ENCODE data around the gene SACS.
"Not testable (repeated sequence)": the region's sequence is repeated elsewhere in the genome, so short reads cannot be mapped to it uniquely, and the experiment has no call there.

Gene SACS

DNA sequence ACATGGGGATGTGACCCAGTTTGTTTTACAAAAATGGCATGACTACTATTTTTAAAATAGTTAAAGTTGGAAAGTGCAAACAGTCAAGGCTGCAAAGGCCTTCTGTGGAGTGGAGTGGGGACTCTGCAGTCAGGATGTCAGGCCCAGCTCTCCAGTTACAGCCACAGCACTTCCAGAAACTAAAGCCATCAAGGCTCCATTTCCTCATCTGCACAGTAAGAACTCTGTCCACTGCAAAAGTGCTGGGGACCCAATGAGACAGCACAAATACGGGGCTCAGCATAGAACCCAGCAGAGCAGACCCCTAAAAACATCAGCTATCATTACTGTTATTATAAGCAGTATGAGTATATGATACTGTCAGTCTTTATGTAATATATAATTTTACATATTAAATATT, 73.6 kb downstream of the SACS start:
- no peak for DNase-seq (ENCODE audit: low spot score)

DNA sequence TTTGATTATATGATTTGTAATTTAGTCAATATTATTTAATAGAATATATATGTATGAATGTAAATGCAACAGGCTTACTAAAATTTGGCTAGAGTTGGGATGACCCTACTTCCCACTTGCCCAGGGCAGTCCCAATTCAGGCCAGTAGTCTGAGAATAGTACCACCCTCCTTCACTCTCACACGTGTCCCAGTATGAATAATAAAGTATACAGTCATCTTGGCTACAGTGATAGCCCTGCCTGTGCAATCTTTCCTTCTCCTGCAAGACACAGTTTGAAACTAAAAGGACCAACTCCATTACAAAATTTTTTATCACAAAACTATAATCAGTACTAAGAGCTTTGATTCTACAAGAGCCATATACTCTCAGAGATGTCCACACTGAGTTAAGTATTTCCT, 76.2 kb downstream of the SACS start:
- no peak for DNase-seq (ENCODE audit: low spot score)

DNA sequence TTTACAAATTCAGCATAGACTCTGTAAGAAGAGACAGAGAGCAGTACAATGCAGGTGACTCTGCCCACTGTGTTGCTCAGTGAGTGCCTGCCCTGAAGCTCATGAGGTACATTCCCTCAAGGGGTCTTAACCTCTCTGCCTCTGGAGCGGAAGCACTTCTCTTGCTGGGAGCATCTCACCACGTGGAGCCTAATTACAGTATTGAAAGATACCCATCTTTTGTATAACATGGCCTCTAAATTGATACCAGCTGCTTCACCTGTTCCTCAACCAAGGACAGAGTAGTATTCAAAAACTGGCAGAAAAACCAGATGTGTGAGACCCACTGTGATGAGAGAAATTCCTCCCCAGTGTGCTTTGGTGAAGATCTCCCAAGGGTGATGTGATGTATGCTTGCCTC, 77.1 kb downstream of the SACS start:
- no peak for DNase-seq (ENCODE audit: low spot score)

DNA sequence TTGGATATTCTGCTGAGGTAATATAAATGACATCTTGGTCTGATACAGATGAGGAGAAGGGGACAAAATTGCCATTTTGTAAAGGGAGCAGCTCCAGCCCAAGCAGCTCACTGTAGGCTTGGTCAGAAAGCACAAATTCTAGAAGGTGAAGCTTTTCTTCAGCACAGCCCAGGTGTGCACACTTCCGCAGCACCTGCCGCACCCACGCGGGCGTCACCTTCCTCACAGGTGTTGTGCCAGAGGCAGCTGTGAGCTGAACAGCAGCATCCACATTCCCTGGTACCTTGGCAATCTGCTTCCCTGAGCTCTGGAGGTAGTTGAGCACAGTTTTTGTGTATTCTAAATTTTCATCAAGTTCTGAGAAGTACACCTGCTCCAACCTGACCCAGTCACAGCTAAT, 79.0 kb downstream of the SACS start:
- no peak for DNase-seq (ENCODE audit: low spot score)

DNA sequence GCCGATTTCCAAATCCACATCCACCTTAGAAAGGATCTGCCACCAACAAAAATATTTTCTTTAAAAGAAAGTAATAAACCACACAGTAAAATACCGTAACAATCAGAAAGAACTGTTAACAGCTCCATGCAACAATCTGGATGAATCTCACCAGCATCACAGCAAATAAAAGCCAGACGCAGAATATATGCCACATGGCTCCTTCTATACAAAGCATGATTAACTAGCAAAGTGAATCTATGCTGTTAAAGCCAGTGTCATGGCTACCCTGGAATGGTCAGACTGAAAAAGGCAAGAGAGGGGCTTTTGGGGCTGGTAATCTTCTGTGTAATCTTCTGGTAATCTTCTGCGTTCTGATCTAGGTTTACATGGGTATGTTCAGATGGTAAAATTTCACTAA, 81.3 kb downstream of the SACS start:
- DNase-seq (ENCODE audit: low spot score), result no peak

DNA sequence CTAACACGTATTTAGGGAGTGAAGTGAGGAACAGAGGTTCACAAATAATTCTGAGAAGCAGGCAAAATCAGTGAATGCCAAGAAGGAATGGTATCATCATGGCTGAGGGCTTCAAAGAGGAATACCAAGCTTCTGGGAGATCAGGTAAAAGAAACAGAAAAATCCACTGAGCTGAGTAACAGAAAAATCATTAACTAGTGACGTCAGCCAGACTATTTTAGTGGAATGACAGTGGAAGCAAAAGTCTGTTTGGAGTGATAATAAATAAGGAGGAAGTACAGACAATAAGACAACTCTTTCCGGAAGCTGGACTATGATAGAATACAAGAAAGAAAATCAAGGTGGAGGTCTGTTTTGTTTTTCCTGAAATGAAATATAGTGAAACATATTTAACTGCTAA, 83.5 kb downstream of the SACS start:
- no peak for DNase-seq (ENCODE audit: low spot score)

DNA sequence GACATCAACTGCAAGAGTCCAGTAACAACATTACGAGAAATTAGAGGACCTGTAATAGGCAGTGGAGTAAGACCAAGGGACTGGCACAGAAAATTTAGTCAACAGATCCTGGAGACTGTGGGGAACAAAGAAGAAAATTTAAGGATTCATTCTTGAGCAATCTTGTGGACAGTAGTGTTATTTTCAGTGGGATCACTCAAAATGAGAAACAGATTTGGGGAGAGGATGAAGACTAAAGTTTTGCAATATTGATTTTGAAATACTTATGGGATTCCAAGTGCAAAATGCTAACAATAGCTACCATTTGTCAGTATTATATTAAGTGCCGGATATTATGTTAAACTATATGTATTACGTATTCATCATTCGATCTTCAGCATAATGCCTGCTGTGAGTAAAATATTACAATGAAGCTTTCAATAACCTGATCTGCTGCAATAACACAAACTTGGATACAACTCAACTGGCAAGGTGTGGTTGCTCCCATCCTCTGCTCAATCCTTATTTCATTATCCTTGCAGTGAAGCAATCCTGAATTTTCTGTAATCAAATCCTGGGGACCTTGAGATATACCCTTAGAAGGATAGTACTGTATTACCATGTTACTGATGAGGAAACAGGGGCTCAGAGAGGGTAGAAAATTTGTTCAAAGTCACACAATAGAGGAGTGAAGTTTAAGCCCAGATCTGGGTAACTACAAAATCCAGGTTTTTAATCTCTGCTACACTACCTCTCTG, 84.2 kb downstream of the SACS start:
- DNase-seq (ENCODE audit: low spot score), result no peak

DNA sequence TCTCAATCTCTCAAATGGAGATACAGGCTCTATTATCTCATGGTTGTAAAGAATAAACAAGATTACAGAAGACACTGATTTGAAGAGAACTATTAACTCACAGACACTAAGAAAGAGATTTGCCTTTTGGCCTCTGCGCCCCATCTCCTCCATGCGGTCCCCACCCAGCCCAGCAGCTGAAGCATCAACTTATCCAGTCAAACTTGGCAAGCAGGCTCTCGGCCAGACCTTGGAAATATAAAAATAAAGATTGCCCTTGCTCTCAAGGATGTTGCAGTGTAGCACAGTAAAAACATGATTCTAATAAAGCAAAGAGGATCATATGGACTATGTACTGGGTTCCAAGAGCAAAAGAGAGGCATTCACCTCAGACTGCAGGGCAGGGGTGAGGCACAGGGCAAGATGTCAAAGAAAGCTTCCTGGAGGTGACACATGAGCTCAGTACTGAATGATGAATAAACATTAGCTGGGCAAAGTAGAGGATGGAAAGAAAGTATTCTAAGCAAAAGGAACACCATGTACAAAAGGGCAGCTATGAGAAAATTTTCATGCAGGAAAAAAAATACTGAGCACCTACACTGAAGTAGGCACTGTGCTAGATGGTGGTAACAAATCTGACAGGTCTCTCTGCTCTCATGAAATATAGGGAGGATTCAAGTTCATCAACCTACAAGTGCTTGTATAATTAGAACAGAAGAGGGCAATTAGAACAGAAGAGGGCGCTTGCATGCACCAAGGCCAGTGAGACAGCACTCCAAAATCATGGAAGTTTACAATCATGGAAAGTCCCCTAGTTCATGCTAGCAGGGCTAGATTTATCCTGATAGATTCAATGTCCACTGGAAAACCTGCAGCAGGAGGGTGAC, 85.0 kb downstream of the SACS start:
- no peak for DNase-seq (ENCODE audit: low spot score)

DNA sequence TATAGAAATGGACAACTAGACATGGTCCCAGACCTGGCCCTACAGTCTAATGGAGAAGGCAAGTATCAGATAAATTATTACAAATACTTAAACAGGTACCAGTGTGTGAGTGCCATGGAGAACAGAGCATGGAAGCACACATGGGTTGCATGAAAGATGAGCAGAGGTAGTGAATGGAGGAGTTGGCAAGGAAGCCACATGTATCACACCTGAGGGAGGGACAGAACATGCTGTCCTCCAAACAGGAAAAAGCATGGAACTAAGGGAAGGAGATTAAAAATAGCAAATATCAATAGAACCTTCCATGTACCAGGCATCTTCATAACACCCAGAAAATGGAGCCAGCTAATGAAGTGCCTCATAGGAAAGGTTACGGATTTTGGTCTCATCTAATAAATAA, 85.9 kb downstream of the SACS start:
- no peak for DNase-seq (ENCODE audit: low spot score)

DNA sequence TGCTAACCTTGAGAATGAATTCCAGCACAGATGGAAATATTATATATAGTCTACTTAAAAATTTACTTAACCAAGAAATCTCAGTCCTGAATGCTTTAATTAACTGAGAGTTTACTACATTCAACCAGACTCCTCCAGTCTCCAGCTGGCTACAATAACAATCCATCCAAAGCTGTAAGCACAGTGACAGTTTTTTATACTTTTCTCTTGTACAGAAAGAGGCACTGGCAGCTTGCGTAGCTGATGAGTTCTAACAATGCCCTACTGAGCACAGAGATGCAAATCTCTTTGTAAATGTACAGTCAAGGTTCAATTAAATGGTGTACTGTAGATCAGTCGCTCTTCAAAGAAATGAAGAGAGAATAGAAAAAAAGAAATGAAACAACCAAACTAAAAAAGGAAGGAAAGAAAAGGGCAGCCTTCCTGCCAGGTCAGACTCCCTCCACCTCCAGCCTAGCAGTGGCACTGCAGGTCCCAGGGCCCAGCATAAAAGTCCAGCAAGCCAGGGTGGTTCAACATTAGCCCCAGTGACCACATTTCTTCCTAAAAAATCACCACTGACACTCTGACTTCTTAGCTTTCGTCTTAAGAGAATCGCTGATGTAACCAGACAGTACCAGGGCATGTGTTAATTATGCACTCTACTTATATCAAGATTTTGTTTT, 88.4 kb downstream of the SACS start:
- DNase-seq (ENCODE audit: low spot score), result no peak

DNA sequence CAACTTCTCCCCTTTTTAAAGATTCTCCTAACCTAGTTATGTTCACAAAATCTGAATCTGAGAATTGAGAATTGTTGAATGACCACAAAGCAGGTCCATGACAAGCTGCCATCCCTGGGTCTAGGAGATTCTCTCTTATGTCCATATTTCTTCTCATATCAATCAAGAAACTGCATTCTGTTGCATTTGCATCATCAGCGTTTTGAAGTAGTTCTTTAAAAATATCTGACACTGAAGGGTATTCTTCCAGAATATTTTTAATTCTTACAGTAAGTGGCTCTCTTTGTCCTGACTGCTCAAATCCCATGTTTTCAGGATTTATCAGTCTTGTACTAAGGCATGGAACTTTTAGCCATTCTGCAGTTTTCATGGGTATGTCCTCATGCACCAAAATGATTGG, 94.3 kb downstream of the SACS start:
- no peak for DNase-seq (ENCODE audit: low spot score)

DNA sequence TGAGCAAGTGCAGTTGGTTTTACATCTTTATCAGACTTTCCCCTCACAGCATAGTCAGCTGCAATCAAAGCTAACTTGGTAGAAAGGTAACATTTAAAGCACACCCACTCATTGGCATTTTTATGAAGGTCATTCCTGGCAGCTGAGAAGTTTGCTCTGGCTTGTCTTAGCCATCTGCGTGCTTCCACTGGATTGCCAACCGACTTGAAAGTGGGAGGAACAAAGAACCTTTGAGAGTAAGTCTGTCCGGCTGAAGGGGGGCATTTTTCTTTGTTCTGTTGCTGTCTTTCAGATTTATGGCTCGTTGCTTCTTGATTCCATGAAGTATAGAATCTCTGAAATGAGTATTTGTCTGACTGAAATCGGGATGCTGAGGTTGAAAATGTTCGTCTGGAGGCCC, 103.1 kb downstream of the SACS start:
- DNase-seq (ENCODE audit: low spot score), result no peak

DNA sequence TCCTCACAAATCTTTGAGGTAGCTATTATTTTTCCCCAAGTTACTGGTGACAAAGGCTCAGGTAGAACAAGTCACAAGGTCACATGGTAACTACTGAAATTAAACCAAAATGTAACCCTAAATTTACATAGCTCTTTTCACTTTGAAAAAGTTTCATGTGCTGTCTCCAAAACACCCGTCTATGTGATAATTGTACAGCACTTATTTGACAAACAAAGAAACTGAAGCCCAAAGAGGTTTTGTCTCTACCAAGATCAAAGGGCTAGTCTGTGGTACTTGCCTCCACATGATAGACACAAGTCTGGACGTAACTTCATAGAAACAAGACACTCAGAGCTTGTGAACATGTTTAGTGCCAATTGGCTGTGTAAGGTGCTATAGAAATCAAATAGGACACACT, 108.3 kb downstream of the SACS start:
- DNase-seq (ENCODE audit: low spot score), result no peak

DNA sequence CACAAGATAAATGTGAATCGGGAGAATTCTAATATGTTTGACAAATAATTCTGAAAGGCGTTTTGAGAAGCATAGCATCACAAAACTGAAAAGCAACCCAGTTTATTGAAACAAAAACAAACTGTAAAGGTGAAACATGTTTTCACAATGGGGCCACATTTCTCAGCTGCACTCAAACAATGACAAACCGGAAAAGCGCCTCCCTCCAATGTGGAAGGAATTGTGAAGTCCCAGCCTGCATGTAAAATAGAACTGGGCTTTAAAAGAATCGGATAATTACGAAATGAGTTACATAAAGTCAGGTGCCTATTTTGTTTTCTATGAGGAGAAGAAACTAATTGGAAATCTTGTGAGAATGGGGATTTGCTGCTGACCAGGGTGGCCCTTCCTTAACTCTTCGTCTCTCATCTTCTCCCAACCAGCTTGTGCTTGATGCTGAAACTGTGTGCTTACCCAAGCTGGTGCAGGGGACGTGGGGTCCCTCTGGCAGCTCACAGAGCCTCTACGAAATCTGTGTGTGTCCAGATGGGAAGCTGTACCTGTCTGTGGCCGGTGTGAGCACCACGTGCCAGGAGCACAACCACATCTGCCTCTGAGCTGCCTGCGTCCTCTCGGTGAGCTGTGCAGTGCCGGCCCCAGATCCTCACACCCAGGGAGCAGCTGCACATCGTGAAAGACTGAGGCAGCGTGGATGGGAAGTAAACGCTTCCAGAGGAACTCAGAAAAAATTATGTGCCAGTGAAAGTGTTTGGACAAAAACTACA, 109.4 kb downstream of the SACS start:
- no peak for DNase-seq (ENCODE audit: low spot score)

DNA sequence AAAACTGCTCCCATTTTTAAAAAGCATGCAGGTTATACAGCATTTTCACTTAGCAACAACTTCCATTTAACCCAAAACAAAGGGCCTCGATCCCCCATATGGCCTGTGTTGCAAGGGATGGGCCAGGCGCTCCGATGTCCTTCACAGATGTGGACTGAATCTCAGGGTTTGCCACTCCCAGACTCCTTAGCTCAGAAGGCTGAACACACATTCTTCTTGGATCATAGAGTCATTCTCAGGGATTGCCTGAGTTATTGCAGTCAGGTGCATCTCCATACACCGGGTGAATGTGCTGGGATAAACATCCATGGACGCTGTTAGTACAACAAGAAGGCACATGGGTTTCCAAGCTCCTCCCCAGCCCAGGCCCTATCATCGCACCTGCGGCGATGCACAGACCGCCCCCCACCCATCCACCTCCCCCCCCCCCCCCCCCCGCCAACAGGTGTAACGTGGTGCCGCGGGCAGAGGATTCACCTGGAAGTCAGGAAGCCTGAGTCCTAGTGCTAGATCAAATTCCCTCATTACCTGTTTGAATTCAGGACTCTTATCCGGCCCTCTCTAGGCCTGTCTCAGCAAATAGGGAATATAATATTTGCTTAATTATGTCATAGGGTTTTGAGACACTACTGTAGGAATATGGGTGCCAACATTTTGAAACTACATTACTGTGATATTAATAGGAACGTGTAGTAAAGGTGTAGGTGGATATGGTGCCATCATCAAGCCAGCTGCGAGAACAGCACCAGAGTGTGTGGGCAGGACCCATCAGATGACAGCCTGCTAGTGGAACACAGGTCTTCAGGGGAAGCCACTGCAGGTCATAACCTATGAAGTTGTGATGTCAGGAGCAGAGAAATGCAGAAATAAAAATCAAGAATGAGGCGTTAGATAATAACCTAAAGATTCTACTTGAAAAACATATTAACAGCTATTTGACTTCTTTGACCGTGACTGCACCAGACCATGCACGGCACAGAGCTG, 110.9 kb downstream of the SACS start:
- DNase-seq (ENCODE audit: low spot score), result no peak

DNA sequence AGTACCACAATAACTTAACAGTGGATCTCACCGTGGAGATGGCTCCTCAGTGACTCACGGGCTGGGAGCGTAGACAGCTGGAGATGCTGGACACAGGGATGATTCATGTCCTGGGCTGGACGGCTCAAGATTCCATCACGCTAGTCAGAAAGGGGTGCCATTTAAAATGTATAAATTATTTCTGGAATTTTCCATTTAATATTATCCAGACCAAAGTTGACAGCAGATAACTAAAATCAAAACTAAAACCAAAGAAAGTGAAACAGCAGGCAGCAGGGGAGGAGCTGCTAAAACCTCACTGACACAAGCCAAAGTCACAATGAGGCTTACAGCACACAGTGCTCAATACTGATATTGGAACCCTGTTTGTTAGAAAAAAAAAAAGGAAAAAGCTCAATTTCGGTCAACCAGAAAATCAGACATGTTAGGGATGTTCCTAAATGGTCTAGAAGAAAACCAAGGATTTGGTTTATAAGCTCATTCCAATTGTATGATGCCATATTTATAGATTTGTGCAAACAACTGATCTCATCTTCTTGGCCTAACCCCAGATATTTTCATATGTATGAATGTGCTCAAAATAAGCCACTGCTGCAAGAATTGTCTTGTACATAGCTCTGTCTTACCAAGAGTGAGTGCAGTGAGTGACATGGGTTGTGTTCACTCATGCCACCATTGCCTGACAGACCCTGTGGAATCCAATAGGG, 111.8 kb downstream of the SACS start:
- DNase-seq (ENCODE audit: low spot score), result peak; percentile 26

DNA sequence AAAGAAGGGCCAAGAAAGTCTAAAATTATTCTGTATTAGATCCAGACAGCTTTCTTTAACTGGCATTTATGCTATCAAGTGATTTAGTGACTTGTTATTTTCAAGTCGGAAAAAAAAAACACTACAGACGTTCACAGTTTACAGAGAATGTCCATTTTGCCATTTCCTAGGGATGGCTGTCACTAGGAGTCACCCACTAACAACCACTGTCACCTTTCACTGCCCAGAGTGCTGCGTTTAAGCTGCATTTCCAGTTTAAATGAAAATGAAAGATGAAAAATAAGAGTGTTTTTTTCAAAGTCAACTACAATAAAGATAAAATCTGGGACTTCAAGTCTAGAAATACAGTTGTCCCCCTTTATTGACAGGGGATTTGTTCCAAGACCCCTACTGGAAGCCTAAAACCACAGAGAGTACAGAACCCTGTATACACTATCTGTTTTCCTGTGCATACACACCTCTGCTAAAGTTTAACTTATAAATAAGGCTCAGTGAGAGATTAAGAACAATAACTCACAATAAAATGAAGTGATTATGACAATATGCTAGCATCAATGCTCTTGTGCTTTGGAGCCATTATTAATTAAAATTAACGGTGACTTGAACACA, 112.5 kb downstream of the SACS start:
- DNase-seq (ENCODE audit: low spot score), result no peak

DNA sequence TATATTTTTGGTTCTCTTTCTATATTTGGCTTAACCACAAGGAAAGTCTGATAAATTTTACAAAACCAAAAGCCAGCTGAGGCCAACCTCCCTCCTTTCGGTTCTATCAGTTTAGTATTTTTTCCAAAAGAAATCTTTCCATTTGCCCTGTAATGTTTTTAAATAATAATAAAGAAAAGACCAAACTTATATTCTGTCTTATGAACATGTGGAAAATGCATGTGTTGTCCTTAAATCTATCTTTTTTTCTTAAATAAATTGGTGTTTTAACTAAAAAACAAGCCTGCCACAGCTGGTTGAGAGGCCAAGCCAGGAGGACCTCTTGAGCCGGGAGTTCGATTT, 113.6 kb downstream of the SACS start:
- DNase-seq (ENCODE audit: low spot score), result no peak

DNA sequence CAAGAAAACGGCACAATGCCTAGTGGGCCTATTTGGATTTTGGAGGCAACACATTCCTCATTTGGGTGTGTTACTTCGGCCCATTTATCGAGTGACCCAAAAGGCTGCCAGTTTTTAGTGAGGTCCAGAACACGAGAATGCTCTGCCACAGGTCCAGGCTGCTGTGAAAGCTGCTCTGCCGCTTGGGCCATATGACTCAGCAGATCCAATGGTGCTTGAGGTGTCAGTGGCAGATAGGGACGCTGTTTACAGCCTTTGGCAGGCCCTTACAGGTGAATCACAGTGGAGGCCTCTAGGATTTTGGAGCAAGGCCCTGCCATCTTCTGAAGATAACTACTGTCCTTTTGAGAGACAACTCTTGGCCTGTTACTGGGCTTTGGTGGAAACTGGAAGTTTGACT, 118.7 kb downstream of the SACS start:
- not testable (repeated sequence) for DNase-seq (ENCODE audit: low spot score)

DNA sequence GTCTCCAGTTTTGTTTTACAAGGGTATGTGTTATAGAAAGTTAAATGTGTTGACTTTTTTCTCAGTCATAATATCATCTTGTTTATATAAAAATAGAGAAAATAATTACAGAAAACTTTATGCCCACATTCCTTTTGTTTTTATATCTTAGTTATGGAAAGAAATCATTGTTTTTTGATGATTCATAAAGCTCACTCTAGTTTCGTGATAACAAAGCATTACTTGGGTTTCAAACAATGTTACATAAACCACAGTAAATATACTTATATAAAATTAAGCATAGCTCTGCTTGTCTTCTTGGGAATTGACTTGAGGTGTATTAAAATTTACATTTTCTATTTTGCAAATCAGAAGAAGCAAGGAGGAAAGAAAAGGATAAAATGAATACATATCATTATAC, 140.9 kb downstream of the SACS start:
- DNase-seq (ENCODE audit: low spot score), result no peak
